Right ventricle myocardium inferior (tissue), 1 donor: ENCODE data around the gene HACE1. TPM values are rescaled to one million over a fixed set of nuclear protein-coding genes. Genes with fewer than 3 reads are reported as not detected.

ENCODE experiments used
- ATAC-seq: fragments of 200-7000 bp; cut with Tn5 transposase; one replicate; pipeline ENCODE4 v1.9.1; 2020; ENCODE audit warnings: mild to moderate bottlenecking, moderate library complexity
- DNase-seq: peaks from one replicate; pipeline ENCODE4 v3.0.0; 2021; ENCODE audit errors: missing footprints
- intact Hi-C: fragments of 100-400 bp; cut with DNase I; formaldehyde crosslinking; loops from one replicate; pipeline ENCODE4 v1.11.0; 2022
- total RNA-seq: library from RNA; stranded (reverse); fragmentation: NEBNext Ultra II Directional; extraction: Animal tissue kit (Norgen Biotek cat#: 25700); gene quantifications from one replicate; pipeline ENCODE4 v1.2.1, GENCODE V29; 2021
- donor health status: DM: no; HTN: yes; CAD: no; lungs with severe emphysema.

HACE1 gene
- total RNA-seq, 1 donor from 2014 or later = 6.0 TPM

- ATAC-seq = no peak
- intact Hi-C loops = loop anchor here (10.0 kb wide), 1 partner anchor 63 kb away; no protein-coding TSS in a partner anchor
- no peak for DNase-seq
These were observed 157.4 kb downstream of the HACE1 start for GRCh38 chr6:104702126-104702841.

GRCh38 chr6:104700371-104701185 is 159.1 kb downstream of the HACE1 start:
- DNase-seq (no peak), ATAC-seq (no peak)
- intact Hi-C loops = loop anchor here (10.0 kb wide), 1 partner anchor 64 kb away; no protein-coding TSS in a partner anchor

- ATAC-seq = no peak
- DNase-seq = no peak
- intact Hi-C loops = loop anchor here (10.0 kb wide), 1 partner anchor 65 kb away; no protein-coding TSS in a partner anchor
These were observed 160.0 kb downstream of the HACE1 start for GRCh38 chr6:104699593-104700329.

- intact Hi-C loops = no loop called here
- ATAC-seq (no peak), DNase-seq (no peak)
These were observed 160.7 kb downstream of the HACE1 start for GRCh38 chr6:104698979-104699378.

- DNase-seq = no peak
- intact Hi-C loops = no loop called here
These were observed 167.7 kb downstream of the HACE1 start for GRCh38 chr6:104692008-104692407.

GRCh38 chr6:104689551-104690205 is 170.0 kb downstream of the HACE1 start:
- ATAC-seq (no peak), DNase-seq (no peak)
- intact Hi-C loops = loop anchor here (10.0 kb wide), 1 partner anchor 385 kb away; no protein-coding TSS in a partner anchor

More at GRCh38 chr6:104692008-104692407, 167.7 kb downstream of the HACE1 start:
- ATAC-seq = no peak

GRCh38 chr6:104688283-104688969 is 171.3 kb downstream of the HACE1 start:
- no peak for DNase-seq
- no peak for ATAC-seq
- intact Hi-C loops = loop anchor here (10.0 kb wide), 1 partner anchor 386 kb away; no protein-coding TSS in a partner anchor

GRCh38 chr6:104686550-104687175 is 173.1 kb downstream of the HACE1 start:
- ATAC-seq (no peak), DNase-seq (no peak)
- intact Hi-C loops = loop anchor here (10.0 kb wide), 1 partner anchor 388 kb away; no protein-coding TSS in a partner anchor

- ATAC-seq = no peak
- intact Hi-C loops = loop anchor here (10.0 kb wide), 1 partner anchor 389 kb away; no protein-coding TSS in a partner anchor
These were observed 173.7 kb downstream of the HACE1 start for GRCh38 chr6:104685871-104686549.

GRCh38 chr6:104684911-104685415 is 174.8 kb downstream of the HACE1 start:
- intact Hi-C loops = loop anchor here (5.0 to 10.0 kb wide), 2 partner anchors 82 to 390 kb away; no protein-coding TSS in a partner anchor
- ATAC-seq (no peak), DNase-seq (no peak)

More at GRCh38 chr6:104685871-104686549, 173.7 kb downstream of the HACE1 start:
- no peak for DNase-seq

GRCh38 chr6:104683809-104684208 is 175.9 kb downstream of the HACE1 start:
- DNase-seq (no peak), ATAC-seq (no peak)
- intact Hi-C loops = loop anchor here (5.0 to 10.0 kb wide), 2 partner anchors 83 to 391 kb away; no protein-coding TSS in a partner anchor

- intact Hi-C loops = loop anchor here (5.0 to 10.0 kb wide), 2 partner anchors 84 to 392 kb away; no protein-coding TSS in a partner anchor
- DNase-seq = peak; percentile 80
- no peak for ATAC-seq
These were observed 176.7 kb downstream of the HACE1 start for GRCh38 chr6:104682722-104683643.

GRCh38 chr6:104680539-104680938 is 179.2 kb downstream of the HACE1 start:
- DNase-seq (no peak), ATAC-seq (no peak)
- intact Hi-C loops = loop anchor here (5.0 to 10.0 kb wide), 2 partner anchors 87 to 394 kb away; no protein-coding TSS in a partner anchor

- DNase-seq (no peak), ATAC-seq (no peak)
- intact Hi-C loops = loop anchor here (5.0 to 10.0 kb wide), 2 partner anchors 87 to 395 kb away; no protein-coding TSS in a partner anchor
These were observed 179.7 kb downstream of the HACE1 start for GRCh38 chr6:104679971-104680370.
